ENCODE data around the gene MTMR12.

- TF ChIP-seq, protein P1, sequence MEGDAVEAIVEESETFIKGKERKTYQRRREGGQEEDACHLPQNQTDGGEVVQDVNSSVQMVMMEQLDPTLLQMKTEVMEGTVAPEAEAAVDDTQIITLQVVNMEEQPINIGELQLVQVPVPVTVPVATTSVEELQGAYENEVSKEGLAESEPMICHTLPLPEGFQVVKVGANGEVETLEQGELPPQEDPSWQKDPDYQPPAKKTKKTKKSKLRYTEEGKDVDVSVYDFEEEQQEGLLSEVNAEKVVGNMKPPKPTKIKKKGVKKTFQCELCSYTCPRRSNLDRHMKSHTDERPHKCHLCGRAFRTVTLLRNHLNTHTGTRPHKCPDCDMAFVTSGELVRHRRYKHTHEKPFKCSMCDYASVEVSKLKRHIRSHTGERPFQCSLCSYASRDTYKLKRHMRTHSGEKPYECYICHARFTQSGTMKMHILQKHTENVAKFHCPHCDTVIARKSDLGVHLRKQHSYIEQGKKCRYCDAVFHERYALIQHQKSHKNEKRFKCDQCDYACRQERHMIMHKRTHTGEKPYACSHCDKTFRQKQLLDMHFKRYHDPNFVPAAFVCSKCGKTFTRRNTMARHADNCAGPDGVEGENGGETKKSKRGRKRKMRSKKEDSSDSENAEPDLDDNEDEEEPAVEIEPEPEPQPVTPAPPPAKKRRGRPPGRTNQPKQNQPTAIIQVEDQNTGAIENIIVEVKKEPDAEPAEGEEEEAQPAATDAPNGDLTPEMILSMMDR (conservative IDR thresholded peaks at IDR 0.05; ENCODE audit: low read depth in 2 of 2): no peak
- TF ChIP-seq CREB1 (CRISPR knock-in tag; IDR thresholded peaks at IDR 0.05; ENCODE audit: low read depth) (no peak), EZH2 (IDR thresholded peaks at IDR 0.05; ENCODE audit: low read depth, unreplicated experiment) (no peak), POLR2AphosphoS5 (IDR thresholded peaks at IDR 0.05; ENCODE audit: low read depth) (no peak)
Observed at GRCh38 chr5:32279786-32280185, 33.0 kb downstream of the MTMR12 start.

All from GM23338 (cell line).